Endothelial cell of umbilical vein (primary cell): Measurements from ENCODE around the gene SDHA. TPM values are rescaled to one million over a fixed set of nuclear protein-coding genes. Genes with fewer than 3 reads are reported as not detected.

Experiments
- BruUV-seq: library from RNA; stranded (reverse); fragments of 400-500 nt; replicated peaks from 2 replicates; lab custom pipeline; 2021; lab: Mats Ljungman, UMichigan
- CTCF ChIA-PET: fragments of 300-600, 350-600 bp; sonication (Branson Sonifier 250); formaldehyde crosslinking; loops from one replicate; lab custom pipeline; 2021; ENCODE audit warnings: antibody characterized with exemption, inconsistent platforms; lab: Charles Lee
- POLR2A ChIA-PET: fragments of 300-600, 350-600 bp; sonication (Branson Sonifier 250); formaldehyde crosslinking; loops from one replicate; lab custom pipeline; 2021; ENCODE audit warnings: antibody characterized with exemption, inconsistent platforms; lab: Charles Lee
- DNase-seq: peaks from one replicate; pipeline ENCODE4 v3.0.0-alpha.2; 2011; ENCODE audit warnings: low read depth, low spot score
- FAIRE-seq: peaks from 2 replicates; lab custom pipeline; 2011; peaks lifted over from hg19 to GRCh38; lab: Jason Lieb, UNC
- H2AFZ ChIP-seq: 2 replicates; pipeline ENCODE4 v1.6.0; 2012; ENCODE audit warnings: low read depth, low read length, control low read depth, inconsistent platforms
- H3K27ac ChIP-seq: 2 replicates; pipeline ENCODE4 v1.5.1; 2011; ENCODE audit warnings: low read depth, mild to moderate bottlenecking, control low read depth, low read length, moderate library complexity; ENCODE audit not compliant: insufficient read depth
- H3K27me3 ChIP-seq, 2 experiments: 2 replicates each; pipeline versions ENCODE4 v1.6.0 to v1.6.1; 2011; ENCODE audit warnings: low read length in 2 of 2, mixed read lengths in 1 of 2; ENCODE audit not compliant: control insufficient read depth in 2 of 2, insufficient read depth in 2 of 2
- H3K36me3 ChIP-seq, 2 experiments: 2 replicates in 1 of 2; 3 replicates in 1 of 2; pipeline ENCODE4 v1.5.1; 2011; ENCODE audit warnings: low read length in 2 of 2, mild to moderate bottlenecking in 1 of 2, moderate library complexity in 1 of 2; ENCODE audit not compliant: control insufficient read depth in 2 of 2, insufficient read depth in 2 of 2; ENCODE audit errors: extremely low read depth in 1 of 2
- H3K4me1 ChIP-seq: 3 replicates; pipeline ENCODE4 v1.5.1; 2011; ENCODE audit warnings: mild to moderate bottlenecking, low read length; ENCODE audit not compliant: control insufficient read depth, insufficient read depth; ENCODE audit errors: extremely low read depth
- H3K4me2 ChIP-seq: 2 replicates; pipeline ENCODE4 v1.6.1; 2011; ENCODE audit warnings: low read length, control low read depth, mixed read lengths; ENCODE audit not compliant: insufficient read depth
- H3K4me3 ChIP-seq, 3 experiments: fragments of 200-600 bp in 1 of 3; sonication (generic), shearing (Covaris generic) in 1 of 3; replicated peaks in 1 of 3; 2 replicates each; pipeline ENCODE4 v1.5.1; 2011 to 2016; ENCODE audit warnings: control low read depth in 3 of 3, low read length in 3 of 3, mild to moderate bottlenecking in 2 of 3, inconsistent platforms in 1 of 3, low read depth in 1 of 3, moderate library complexity in 1 of 3; ENCODE audit not compliant: insufficient read depth in 1 of 3
- H3K79me2 ChIP-seq: 2 replicates; pipeline ENCODE4 v1.6.0; 2012; ENCODE audit warnings: low read length, inconsistent platforms; ENCODE audit not compliant: control insufficient read depth, insufficient read depth
- H3K9ac ChIP-seq: replicated peaks from 2 replicates; pipeline ENCODE3; 2011; ENCODE audit warnings: low read length, control low read depth; ENCODE audit not compliant: insufficient read depth; ENCODE audit errors: extremely low read depth
- H3K9me1 ChIP-seq: replicated peaks from 3 replicates; pipeline ENCODE4 v1.6.0; 2011; ENCODE audit warnings: mild to moderate bottlenecking, low read length; ENCODE audit not compliant: control insufficient read depth, insufficient read depth; ENCODE audit errors: extremely low read depth
- H3K9me3 ChIP-seq: replicated peaks from 2 replicates; pipeline ENCODE4 v1.5.1; 2012; ENCODE audit warnings: low read length, inconsistent platforms; ENCODE audit not compliant: control insufficient read depth, insufficient read depth
- H4K20me1 ChIP-seq: replicated peaks from 2 replicates; pipeline ENCODE3; 2011; ENCODE audit warnings: mild to moderate bottlenecking, low read length; ENCODE audit not compliant: control insufficient read depth, insufficient read depth; ENCODE audit errors: extremely low read depth
- CTCF ChIP-seq, 2 donors: IDR thresholded peaks; 1 replicate in 1 of 2; 2 replicates in 1 of 2; pipeline ENCODE4 v1.5.1; 2011; ENCODE audit warnings: low read length in 2 of 2, mild to moderate bottlenecking in 2 of 2, moderate library complexity in 2 of 2, control low read depth in 1 of 2, inconsistent platforms in 1 of 2, low read depth in 1 of 2; ENCODE audit not compliant: insufficient read depth in 1 of 2; ENCODE audit errors: extremely low read depth in 1 of 2
- EZH2 ChIP-seq: IDR thresholded peaks from 2 replicates; pipeline ENCODE4 v1.6.1; 2012; ENCODE audit warnings: borderline replicate concordance, low read depth, mild to moderate bottlenecking, moderate library complexity, low read length, inconsistent platforms; ENCODE audit not compliant: severe bottlenecking
- FOS ChIP-seq: IDR thresholded peaks from 2 replicates; pipeline ENCODE4 v1.6.1; 2011; ENCODE audit warnings: mild to moderate bottlenecking, low read length, moderate library complexity, borderline replicate concordance; ENCODE audit not compliant: insufficient read depth
- GATA2 ChIP-seq: IDR thresholded peaks from 2 replicates; pipeline ENCODE4 v1.7.0; 2011; ENCODE audit warnings: low read depth, mild to moderate bottlenecking, moderate library complexity, mixed read lengths, low read length; ENCODE audit not compliant: insufficient read length, insufficient read depth
- JUN ChIP-seq: IDR thresholded peaks from 2 replicates; pipeline ENCODE4 v1.6.1; 2011; ENCODE audit warnings: borderline replicate concordance, low read depth; ENCODE audit not compliant: insufficient read length, insufficient read depth
- MAX ChIP-seq: IDR thresholded peaks from 2 replicates; pipeline ENCODE4 v1.6.1; 2011; ENCODE audit not compliant: insufficient read depth, insufficient read length
- MYC ChIP-seq: IDR thresholded peaks from one replicate; pipeline ENCODE4 v1.6.1; 2011; ENCODE audit warnings: mild to moderate bottlenecking, low read depth, low read length
- POLR2A ChIP-seq: IDR thresholded peaks from 2 replicates; pipeline ENCODE4 v1.6.1; 2012; ENCODE audit warnings: low read depth, mild to moderate bottlenecking, control low read depth, low read length
- POLR2AphosphoS5 ChIP-seq: IDR thresholded peaks from 2 replicates; pipeline ENCODE4 v1.6.1; 2012; ENCODE audit warnings: low read depth, mild to moderate bottlenecking, control low read depth, low read length, moderate library complexity; ENCODE audit not compliant: insufficient read depth
- dilution Hi-C: fragments of 300-500 bp; cut with MboI; formaldehyde crosslinking; loops from one replicate; pipeline ENCODE4 v1.15.0; 2019; ENCODE audit warnings: low sequenced_read_pairs; ENCODE audit not compliant: extremely low pct_ligation_motif_present
- intact Hi-C: fragments of 100-400 bp; cut with micrococcal nuclease; formaldehyde crosslinking; loops from one replicate; pipeline ENCODE4 v1.10.0; 2022
- polyA plus RNA-seq, 4 experiments: library from polyadenylated mRNA; depleted of rRNA in 3 of 4; stranded (reverse) in 3 of 4; unstranded in 1 of 4; fragments of >200 nt; gene quantifications; 2 replicates each; pipeline versions ENCODE4 v1.2.1 to v1.2.3, GENCODE V29; 2011 to 2012; ENCODE audit warnings: missing spikeins in 1 of 4
- total RNA-seq: library from RNA; stranded (reverse); gene quantifications from 2 replicates; pipeline ENCODE4 v1.2.3, GENCODE V29; 2021

SDHA gene
- total and polyA plus RNA-seq, 2 donors (not counting 3 experiments of a cell fraction or from before 2014, with no cell fraction given) = 121 to 153 TPM

GRCh38 chr5:204001-204400 is 14.1 kb upstream of the SDHA start:
- Histone ChIP-seq H3K4me3 (no peak overlapping the region), H3K9ac (no peak overlapping the region), H3K4me2 (no peak overlapping the region), H3K9me3 (no peaks in the 10 kb centered on the region), H3K79me2 (peaks cover 13% of the 10 kb centered on the region), H3K9me1 (no peaks in the 10 kb centered on the region), H3K4me1 (no peaks in the 10 kb centered on the region), H3K36me3 (peaks cover 5 to 19% of the 10 kb centered on the region in 2 experiments), H4K20me1 (no peaks in the 10 kb centered on the region), H3K27ac (no peak overlapping the region), H2AFZ (no peak overlapping the region), H3K27me3 (no peaks in the 10 kb centered on the region)
- BruUV-seq = no TSS peak
- intact Hi-C loops (no loop called here), dilution Hi-C loops (no loop called here)
- no peak for FAIRE-seq
- ChIA-PET POLR2A (no interaction called here), CTCF (interaction anchor here (0.8 to 1.1 kb wide), 2 partner anchors 16 to 19 kb away, joined by 3 read pairs; no protein-coding TSS in a partner anchor)
- no peak for TF ChIP-seq JUN
- TF ChIP-seq POLR2A = no peak
- no peak for TF ChIP-seq FOS
- no peak for TF ChIP-seq EZH2
- no peak for TF ChIP-seq MAX
- DNase-seq = no peak

- no peak overlapping the region for H3K27ac ChIP-seq
- intact Hi-C loops = no loop called here
- FAIRE-seq (no peak), DNase-seq (no peak)
- peaks cover 13% of the 10 kb centered on the region for H3K79me2 ChIP-seq
- no peak overlapping the region for H3K4me3 ChIP-seq
- no peaks in the 10 kb centered on the region for H3K9me3 ChIP-seq
- no peak overlapping the region for H3K9ac ChIP-seq
- ChIA-PET POLR2A (no interaction called here), CTCF (no interaction called here)
- dilution Hi-C loops = no loop called here
- H3K27me3 ChIP-seq = no peaks in the 10 kb centered on the region
- BruUV-seq = no TSS peak
- H4K20me1 ChIP-seq = no peaks in the 10 kb centered on the region
- no peak overlapping the region for H3K4me2 ChIP-seq
- H3K36me3 ChIP-seq = peaks cover 5 to 19% of the 10 kb centered on the region in 2 experiments
- TF ChIP-seq EZH2 (no peak), MAX (no peak), MYC (no peak), GATA2 (no peak), POLR2AphosphoS5 (no peak), JUN (no peak), CTCF (IDR thresholded peaks at IDR 0.05; ENCODE audit: extremely low read depth in 1 of 2, insufficient read depth in 1 of 2, low read depth in 1 of 2, low read length in 2 of 2) (no peak), POLR2A (no peak), FOS (no peak)
- no peaks in the 10 kb centered on the region for H3K9me1 ChIP-seq
- no peaks in the 10 kb centered on the region for H3K4me1 ChIP-seq
- H2AFZ ChIP-seq = no peak overlapping the region
These were observed 13.7 kb upstream of the SDHA start for GRCh38 chr5:204462-204861.
